ENCODE measurements around the gene PYGM.

Gene PYGM

DNA sequence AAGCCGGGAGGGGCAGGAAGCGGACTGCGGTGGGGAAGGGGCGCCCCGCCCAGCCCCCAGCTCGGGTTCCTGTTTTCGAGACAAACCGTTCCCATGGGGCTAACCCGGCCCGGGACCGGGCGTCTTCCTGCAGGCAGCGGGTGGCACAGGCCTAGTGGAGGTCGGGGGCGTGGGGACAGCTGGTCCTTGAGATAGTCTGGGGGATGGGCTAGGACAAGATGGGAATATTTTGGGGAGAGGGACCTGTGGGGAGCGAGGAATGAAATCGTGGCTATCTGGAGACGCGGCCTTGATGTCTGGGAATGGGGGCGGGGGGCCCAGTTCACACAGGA is 14.6 kb downstream of the PYGM start:
- H3K9me3 ChIP-seq (ENCODE audit: control insufficient read depth, insufficient read depth, low read length) = no peaks in the 10 kb centered on the region
- H3K36me3 ChIP-seq (ENCODE audit: insufficient read depth, low read length) = no peaks in the 10 kb centered on the region
- peaks cover 5% of the 10 kb centered on the region; the same call in 1 of the 2 replicates for H3K4me1 ChIP-seq (ENCODE audit: insufficient read depth, low read length)
- peak overlapping the region; percentile 87; the same call in 1 of the 2 replicates for H3K9ac ChIP-seq (ENCODE audit: low read depth, low read length)

DNA sequence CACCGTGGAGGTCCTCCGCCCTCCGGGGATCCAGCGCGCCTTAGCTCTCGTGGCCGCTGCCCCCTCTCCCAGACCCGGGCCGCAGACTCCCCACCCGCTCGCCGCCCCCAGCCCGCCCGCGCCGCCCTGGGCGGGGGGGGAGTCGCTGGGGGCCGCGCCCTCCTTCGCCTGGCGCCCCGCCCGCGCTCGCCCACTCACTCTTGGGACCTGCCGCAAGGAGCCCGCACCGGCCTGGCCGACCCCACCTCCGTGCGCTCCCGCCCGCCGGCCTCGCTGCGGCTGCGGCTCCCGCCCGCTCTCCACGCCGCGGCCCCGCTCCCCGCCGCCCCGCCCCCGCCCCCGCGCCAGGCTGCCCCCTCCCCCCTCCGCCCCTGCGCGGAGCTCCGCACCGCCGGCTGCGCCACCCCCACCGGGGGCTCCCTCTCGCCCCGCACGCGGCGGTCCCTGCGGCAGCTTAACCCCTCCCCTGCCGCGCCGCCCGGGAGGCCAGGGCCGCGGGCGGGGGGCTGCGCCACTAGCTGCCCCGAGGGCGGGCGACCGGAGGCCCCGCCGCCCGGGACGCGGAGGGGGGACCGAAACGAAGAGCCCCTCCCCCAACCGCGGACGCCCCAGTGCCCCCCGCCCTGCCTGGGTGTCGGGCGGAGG is 15.1 kb downstream of the PYGM start:
- H3K36me3 ChIP-seq (ENCODE audit: insufficient read depth, low read length) = no peaks in the 10 kb centered on the region
- H3K9me3 ChIP-seq (ENCODE audit: control insufficient read depth, insufficient read depth, low read length) = no peaks in the 10 kb centered on the region
- peaks cover 7% of the 10 kb centered on the region; the same call in 1 of the 2 replicates for H3K4me1 ChIP-seq (ENCODE audit: insufficient read depth, low read length)
- H3K9ac ChIP-seq (ENCODE audit: low read depth, low read length) = peak overlapping the region; percentile 87; the same call in 1 of the 2 replicates

DNA sequence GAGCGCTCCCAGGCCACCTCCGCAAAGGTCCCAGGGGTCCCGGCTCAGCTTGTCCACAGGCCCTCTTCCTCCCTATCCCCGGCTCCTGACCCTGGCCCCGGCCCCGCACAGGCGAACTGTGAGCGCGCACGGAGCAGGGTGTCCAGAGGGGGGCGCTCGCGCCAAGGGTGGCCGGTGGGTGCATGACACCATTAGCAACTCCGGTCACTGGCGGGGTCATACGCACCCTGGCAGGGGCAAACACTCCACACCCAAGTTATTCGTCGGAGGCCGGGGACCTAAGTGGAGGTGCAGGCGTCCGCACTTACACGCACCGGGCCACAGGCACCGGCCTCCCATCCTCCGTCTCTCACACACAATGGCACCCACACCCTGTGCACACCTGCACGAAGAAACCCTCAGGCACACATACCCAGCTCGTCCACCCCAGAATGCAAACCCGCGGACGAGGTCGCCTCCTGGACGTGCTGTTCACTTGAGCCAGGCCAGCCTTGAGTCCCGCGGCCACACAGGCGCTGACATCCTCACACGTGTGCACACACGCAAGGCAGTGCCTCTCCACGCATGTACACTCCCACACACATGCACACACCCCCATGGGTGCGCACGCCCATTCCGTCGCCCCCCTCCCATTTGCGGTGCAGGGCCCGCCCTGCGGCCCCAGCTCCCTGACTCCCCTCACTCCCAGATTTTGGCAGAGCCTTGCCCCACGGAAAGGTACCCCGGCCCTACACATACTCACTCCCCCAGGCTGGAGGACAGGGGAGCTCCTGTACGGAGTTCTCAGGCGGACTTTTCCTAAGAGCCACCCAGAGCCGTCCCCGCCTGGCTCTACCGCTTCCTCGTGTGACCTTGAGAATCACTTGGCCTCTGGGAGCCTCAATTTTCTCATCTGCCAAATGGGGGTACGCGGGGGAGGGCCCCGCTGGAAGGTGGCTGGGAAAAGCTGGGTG is 15.9 kb downstream of the PYGM start, which contains the start of gene RASGRP2:
TSS of gene RASGRP2 (minus strand) at position 552 of the 953 bp plus-strand sequence. CDS start 1,276 bp downstream, outside the sequence.
- H3K36me3 ChIP-seq (ENCODE audit: insufficient read depth, low read length) = no peaks in the 10 kb centered on the region
- peaks cover 12% of the 10 kb centered on the region; the same call in 1 of the 2 replicates for H3K4me1 ChIP-seq (ENCODE audit: insufficient read depth, low read length)
- no peaks in the 10 kb centered on the region for H3K9me3 ChIP-seq (ENCODE audit: control insufficient read depth, insufficient read depth, low read length)
- H3K9ac ChIP-seq (ENCODE audit: low read depth, low read length) = peak within 1 kb of the TSS; percentile 87

DNA sequence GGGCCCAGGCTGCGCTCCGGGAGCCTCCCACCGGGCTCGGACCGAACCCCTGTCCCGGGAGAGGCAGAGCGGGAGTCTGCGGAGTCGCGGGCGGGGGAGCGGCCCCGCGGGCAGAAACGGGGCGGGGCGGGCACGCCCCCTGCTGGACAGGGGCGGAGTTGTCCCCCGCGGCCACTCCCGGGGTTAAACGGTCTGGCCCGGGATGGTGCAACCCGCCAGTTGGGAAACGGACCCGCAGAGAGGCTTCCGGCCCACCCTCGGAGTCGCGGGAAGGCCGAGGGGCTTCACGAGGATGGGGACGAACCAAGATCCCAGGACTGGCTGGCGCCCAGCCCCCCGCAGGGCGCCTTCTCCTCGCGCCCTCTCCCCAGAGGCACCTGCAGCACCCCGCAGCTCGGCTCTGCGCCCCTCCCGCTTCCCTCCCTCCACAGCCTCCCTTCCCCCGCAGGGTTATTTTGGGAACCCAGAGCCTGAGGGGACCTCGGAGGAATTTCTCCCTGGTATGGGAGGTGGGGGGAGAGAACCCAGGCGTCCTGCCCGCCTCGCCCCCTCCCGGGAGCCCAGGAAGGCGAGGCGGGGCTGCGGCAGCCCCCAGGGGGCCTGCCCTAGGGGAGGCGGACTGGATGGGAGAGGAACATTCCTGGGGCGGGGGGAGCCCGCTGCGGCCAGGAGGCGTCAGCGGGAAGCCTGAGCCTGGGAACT is 16.7 kb downstream of the PYGM start:
- Histone ChIP-seq H3K9ac (ENCODE audit: low read depth, low read length) (peak overlapping the region; percentile 63), H3K36me3 (ENCODE audit: insufficient read depth, low read length) (no peaks in the 10 kb centered on the region), H3K4me1 (ENCODE audit: insufficient read depth, low read length) (peaks cover 12% of the 10 kb centered on the region; the same call in 1 of the 2 replicates), H3K9me3 (ENCODE audit: control insufficient read depth, insufficient read depth, low read length) (no peaks in the 10 kb centered on the region)

DNA sequence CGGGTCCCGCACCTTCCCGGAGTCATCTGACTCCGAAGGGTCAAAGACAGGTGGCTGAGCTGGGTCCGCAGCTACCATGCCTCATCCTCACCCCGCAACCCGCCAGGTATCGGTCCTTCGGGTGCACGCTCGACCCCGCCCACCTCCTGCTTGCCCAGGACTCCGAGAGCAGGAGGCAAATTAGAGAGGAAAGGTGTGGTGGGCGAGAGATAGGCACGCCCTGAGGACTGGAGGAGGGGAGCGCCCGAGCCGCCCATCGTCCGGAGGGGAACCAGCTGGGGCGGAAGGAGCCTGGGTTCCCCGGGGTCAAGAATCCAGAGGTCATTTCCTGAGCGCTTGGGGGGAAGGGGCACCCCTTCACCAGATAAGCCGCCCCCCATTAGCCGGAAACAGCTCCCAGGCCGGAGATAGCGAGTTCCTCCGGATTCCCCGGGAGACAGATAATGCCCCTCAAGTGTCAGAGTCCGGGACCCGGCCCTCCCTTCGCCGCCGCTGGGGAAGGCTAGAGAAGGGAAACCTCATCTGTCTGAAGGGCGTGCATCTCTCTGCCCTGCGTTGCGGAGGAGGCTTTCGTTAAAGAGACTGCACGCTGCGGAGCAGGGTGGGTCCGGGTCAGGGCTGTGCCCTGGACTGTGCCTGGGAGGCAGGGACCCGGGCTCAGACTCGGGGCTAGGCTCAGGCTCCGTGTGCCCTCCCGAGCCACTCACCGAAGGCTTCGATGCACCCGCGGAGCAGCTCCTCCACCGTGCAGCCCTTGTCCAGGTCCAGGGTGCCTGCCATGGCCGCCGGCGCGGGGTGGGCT is 17.5 kb downstream of the PYGM start:
- peaks cover 12% of the 10 kb centered on the region; the same call in 1 of the 2 replicates for H3K4me1 ChIP-seq (ENCODE audit: insufficient read depth, low read length)
- H3K36me3 ChIP-seq (ENCODE audit: insufficient read depth, low read length) = no peaks in the 10 kb centered on the region
- H3K9ac ChIP-seq (ENCODE audit: low read depth, low read length) = peak overlapping the region; percentile 63

DNA sequence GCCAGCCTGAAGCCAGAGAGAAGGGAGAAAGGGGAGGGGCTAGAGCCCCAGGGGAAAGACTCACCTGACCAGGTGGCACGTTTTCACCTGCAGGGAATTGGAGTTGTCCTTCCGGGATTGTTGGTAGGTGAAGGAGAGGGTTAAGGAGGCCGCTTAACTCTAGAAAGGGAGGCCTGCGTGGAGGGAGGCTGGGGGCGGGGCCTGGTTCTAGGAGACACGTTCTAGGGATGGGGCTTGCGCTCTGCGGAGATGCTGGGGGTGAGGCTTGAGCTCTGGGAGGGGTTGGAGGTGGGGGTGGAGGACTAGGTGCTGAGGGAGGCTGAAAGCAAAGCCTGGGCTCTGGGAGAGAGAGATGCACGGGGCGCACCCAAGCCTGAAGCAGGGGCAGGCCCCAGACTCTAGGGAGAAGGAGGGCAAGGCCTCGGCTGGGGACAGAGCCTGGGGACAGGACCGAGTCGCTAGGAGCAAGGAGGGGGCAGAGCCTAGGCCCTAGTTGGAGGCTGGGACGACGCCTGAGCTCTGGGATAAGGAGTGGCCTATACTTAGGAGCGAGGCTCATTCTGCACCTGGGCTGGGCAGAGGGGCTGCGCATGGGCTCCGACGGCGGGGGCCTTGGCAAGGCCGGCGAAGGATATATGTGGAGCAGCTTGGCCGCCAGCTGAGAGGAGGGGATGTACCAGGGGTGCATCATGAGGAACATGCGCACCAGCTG is 18.2 kb downstream of the PYGM start:
- Histone ChIP-seq H3K9ac (ENCODE audit: low read depth, low read length) (peak overlapping the region; percentile 63; the same call in 1 of the 2 replicates), H3K36me3 (ENCODE audit: insufficient read depth, low read length) (no peaks in the 10 kb centered on the region), H3K4me1 (ENCODE audit: insufficient read depth, low read length) (peaks cover 12% of the 10 kb centered on the region; the same call in 1 of the 2 replicates), H3K9me3 (ENCODE audit: control insufficient read depth, insufficient read depth, low read length) (no peaks in the 10 kb centered on the region)

More for the DNA sequence above, 17.5 kb downstream of the PYGM start:
- H3K9me3 ChIP-seq (ENCODE audit: control insufficient read depth, insufficient read depth, low read length) = no peaks in the 10 kb centered on the region

DNA sequence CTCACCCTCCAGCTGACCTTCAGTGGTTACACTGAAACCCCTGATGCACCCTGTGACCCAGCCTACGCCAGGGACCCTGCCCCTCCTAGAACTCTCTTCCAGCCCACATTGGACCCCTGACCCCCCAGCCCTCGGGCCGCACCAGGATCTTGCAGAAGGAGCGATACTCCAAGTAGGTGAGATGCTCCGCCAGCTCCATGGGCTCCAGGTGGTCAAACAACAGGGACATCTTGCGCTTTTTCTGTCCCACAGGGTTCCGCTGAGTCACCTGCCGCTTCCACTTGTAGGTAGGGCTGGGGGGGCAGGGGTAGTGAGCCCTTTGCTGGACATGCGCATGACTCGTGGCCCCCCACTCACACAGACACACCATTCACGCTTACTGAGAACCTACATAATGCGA is 19.9 kb downstream of the PYGM start:
- H3K9ac ChIP-seq (ENCODE audit: low read depth, low read length) = no peak overlapping the region
- no peaks in the 10 kb centered on the region for H3K36me3 ChIP-seq (ENCODE audit: insufficient read depth, low read length)
- H3K4me1 ChIP-seq (ENCODE audit: insufficient read depth, low read length) = peaks cover 12% of the 10 kb centered on the region; the same call in 1 of the 2 replicates
- H3K9me3 ChIP-seq (ENCODE audit: control insufficient read depth, insufficient read depth, low read length) = no peaks in the 10 kb centered on the region

DNA sequence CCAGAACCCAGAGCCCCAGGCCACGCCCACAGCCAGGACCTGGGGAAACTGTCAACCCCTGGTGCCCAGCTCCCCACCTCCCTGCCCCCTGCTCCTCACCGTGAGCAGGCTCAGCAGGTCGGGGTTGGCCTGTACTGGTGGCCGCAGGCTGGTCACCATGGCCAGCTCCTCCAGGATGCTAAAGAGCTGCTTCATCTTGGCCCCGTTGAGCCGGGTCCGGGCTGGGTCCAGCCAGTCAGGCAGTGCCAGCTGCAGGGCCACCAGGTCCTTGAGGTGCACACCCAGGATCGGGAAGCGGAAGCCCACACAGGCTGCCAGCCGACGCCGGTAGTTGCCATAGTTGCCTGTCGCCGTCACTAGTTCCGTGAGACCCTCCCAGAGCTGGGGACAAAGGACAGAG is 23.1 kb downstream of the PYGM start:
- Histone ChIP-seq H3K9me3 (ENCODE audit: control insufficient read depth, insufficient read depth, low read length) (no peaks in the 10 kb centered on the region), H3K4me1 (ENCODE audit: insufficient read depth, low read length) (peaks cover 12% of the 10 kb centered on the region; the same call in 1 of the 2 replicates), H3K36me3 (ENCODE audit: insufficient read depth, low read length) (no peaks in the 10 kb centered on the region; the same call in 1 of the 2 replicates), H3K9ac (ENCODE audit: low read depth, low read length) (no peak overlapping the region)

DNA sequence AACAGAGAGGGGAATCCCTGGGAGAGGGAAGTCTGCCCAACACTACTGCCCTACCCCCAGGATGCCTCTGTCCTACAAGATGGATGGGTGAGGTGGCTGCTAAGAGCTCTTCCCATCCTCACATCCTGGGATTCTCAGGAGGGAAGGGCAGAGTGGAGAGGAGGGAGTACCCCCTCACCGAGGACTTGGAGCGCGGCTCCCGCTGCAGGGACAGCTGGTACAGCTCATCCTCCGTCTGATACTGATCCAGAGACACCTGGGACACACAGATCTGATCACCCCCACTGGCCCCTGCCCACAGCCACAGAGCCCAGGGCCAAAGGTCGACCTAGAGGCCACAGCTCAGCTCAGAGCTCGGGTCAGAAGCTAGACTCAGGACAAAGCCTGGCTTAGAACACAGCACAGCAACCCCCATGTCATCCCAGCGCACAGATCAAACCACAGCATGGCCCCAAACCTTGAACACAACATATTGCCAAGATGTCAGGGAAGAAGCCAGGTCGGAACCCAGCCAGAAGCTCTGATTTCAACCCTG is 24.0 kb downstream of the PYGM start:
- Histone ChIP-seq H3K9ac (ENCODE audit: low read depth, low read length) (no peak overlapping the region), H3K4me1 (ENCODE audit: insufficient read depth, low read length) (peaks cover 8% of the 10 kb centered on the region; the same call in 1 of the 2 replicates), H3K9me3 (ENCODE audit: control insufficient read depth, insufficient read depth, low read length) (no peaks in the 10 kb centered on the region), H3K36me3 (ENCODE audit: insufficient read depth, low read length) (no peaks in the 10 kb centered on the region; the same call in 1 of the 2 replicates)

DNA sequence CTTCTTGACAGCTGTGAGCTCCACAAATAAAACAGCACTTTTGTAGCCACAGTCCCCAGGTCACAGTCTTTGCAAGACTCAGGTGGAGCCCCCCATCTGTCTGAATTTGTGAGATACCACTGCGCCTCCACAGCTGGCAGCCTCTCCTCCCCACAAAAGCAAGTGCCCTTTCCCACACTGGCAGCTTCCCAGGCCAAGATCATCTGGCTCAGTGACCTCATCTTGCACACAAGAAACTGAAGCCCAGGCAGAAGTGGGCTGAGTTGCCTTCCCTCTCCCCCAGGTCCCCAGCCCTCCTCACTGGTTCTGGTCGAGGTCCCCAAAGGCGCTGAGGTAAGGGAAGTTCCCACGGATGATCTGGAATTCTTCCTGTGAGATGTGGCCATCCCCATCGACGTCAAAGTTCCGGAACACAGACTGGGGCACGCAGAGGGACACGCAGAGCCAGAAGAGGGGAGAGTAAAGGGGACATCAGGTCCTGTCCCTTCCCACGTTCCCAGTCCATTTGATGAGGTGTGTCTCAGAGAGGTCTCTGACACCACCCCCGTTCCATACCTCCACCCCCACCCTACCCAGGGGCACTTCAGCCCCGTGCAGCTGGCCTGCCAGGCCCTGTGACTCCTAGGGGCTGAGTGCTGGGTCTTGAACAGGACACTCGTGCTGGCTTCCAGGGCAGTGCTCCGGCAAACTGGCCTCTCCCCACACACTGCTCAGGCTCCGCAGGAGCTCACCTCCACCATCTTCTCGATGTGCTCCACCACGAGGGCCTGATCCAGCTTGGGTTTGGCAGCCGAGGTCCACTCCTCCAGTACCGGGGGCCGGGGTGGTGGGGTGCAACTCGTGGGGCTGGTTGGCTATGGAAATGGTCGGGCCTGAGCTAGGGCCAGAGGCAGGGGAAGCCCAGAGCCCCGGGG is 24.7 kb downstream of the PYGM start:
- Histone ChIP-seq H3K9ac (ENCODE audit: low read depth, low read length) (no peak overlapping the region), H3K9me3 (ENCODE audit: control insufficient read depth, insufficient read depth, low read length) (no peaks in the 10 kb centered on the region), H3K36me3 (ENCODE audit: insufficient read depth, low read length) (no peaks in the 10 kb centered on the region; the same call in 1 of the 2 replicates), H3K4me1 (ENCODE audit: insufficient read depth, low read length) (peaks cover 7% of the 10 kb centered on the region; the same call in 1 of the 2 replicates)

DNA sequence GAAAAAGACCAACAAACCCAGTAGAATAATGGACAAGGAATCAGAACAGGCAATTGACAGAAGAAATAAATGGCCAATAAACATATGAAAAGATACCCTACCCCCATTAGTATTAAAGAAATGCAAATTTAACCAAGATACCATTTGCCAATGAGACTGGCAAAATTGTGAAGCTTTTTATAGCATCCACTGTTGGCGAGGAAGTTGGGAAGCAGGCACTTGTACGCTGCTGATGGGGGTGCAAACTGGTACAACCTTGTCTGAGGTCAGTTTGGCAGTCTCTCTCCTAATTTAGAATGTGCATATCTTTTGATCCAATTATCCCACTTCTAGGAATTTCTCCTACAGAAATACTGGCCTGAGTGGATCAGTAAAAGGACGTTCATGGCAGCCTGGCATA is 28.2 kb downstream of the PYGM start:
- H3K4me1 ChIP-seq (ENCODE audit: insufficient read depth, low read length) = peaks cover 2% of the 10 kb centered on the region
- no peaks in the 10 kb centered on the region; the same call in 1 of the 2 replicates for H3K36me3 ChIP-seq (ENCODE audit: insufficient read depth, low read length)
- no peak overlapping the region for H3K9ac ChIP-seq (ENCODE audit: low read depth, low read length)
- H3K9me3 ChIP-seq (ENCODE audit: control insufficient read depth, insufficient read depth, low read length) = no peaks in the 10 kb centered on the region

DNA sequence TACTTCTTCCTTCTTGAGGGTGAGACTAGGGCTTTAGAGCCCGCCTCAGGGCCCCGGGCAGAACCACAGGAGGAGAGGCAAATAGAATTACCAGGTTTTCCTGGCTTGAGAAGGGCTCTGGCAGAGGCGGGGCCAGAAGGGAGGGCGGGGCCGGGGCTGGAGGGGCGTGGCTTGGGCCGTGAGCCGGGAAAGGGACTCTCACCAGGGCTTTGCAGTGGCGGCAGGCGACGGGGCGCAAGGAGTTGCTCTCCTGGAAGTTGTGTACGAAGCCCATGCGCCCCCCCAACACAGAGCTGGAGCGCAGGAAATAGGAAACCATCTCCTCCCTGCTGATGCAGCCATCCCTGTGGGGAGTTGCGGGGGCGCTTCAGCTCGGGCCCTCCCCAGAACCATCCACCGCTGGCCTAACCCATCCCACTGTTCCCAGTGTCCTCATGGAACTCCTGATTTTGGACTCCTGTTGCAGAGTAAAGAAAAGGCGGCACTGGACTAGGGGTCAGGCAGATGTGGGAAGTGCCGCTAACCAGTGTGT is 29.9 kb downstream of the PYGM start:
- H3K9ac ChIP-seq (ENCODE audit: low read depth, low read length) = peak overlapping the region; percentile 28; the same call in 1 of the 2 replicates
- no peaks in the 10 kb centered on the region for H3K9me3 ChIP-seq (ENCODE audit: control insufficient read depth, insufficient read depth, low read length)
- H3K4me1 ChIP-seq (ENCODE audit: insufficient read depth, low read length) = peaks cover 17% of the 10 kb centered on the region
- no peaks in the 10 kb centered on the region; the same call in 1 of the 2 replicates for H3K36me3 ChIP-seq (ENCODE audit: insufficient read depth, low read length)

Data from ES-I3 (cell line).